CD4-positive, alpha-beta T cell treated with Interleukin-2 at 100 ng/mL for 4 hours (primary cell): Measurements from ENCODE around the gene RGS7.
"Not testable (repeated sequence)": the region's sequence is repeated elsewhere in the genome, so short reads cannot be mapped to it uniquely, and the experiment has no call there.

Source experiments
- DNase-seq: peaks from one replicate; pipeline ENCODE4 v3.0.0-alpha.2; 2020; ENCODE audit warnings: low spot score

Gene RGS7

DNA sequence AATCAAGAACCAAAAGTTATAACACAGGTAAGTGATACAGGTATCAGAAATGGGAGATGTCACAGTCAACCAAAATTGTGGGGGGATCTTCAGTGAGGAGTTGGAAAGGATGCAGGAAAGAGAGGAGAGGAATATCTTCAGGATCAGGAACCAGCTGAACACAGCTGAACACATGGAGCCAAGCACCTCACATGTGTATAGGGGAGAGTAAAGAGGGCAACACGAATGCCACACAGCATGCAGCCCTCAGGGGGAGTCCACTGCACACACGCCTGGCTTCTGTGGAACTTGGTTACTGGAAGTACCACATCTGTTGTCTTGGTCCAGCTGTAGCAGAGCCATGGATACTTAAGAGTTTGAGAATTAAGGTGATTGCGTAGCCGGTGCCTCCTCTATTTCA, 218.8 kb downstream of the RGS7 start:
- no peak for DNase-seq

DNA sequence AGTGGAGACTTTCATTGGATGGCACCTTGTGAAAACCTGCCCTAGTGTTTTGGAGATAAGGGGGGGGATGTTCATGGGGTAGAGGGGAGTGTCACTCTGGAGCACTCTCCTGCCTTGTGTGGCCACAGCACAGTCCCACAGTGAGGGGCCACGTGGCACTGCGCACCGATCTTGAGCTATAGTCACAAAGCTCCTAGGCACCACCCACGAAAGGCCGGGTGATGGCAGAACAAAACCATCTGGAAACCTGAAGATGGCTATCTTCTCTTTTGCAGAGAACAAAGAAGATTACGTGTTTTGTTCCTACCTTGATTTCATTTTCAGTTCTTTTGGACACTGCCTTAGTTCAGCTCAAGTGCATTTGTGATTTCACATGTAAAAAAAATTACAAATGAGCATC, 220.6 kb downstream of the RGS7 start:
- DNase-seq, result no peak

DNA sequence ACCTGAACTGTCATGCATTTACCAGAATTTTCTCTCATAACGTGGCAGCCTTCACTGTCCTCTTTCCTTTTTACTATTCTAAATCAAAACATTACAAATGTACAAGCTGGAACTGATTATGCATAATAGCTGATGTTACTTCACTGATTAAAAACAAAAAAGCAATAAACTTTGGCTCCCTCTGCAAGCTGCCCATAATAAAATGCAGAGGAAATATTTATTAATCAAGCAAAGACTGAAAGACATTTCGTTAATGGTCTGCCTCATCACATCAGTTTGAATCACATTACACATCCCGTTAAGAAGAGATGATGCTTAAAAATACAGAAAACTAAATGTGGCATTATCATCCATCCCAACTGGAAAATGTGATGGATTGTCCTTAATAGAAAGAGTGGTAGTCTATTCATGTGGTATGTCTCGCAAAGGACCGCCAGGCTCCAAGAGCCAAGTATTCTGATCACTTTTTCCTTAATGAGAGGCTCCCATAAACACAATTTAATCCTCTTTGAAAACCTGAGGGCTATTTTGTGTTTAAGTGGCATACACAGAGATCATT, 225.3 kb downstream of the RGS7 start:
- no peak for DNase-seq

DNA sequence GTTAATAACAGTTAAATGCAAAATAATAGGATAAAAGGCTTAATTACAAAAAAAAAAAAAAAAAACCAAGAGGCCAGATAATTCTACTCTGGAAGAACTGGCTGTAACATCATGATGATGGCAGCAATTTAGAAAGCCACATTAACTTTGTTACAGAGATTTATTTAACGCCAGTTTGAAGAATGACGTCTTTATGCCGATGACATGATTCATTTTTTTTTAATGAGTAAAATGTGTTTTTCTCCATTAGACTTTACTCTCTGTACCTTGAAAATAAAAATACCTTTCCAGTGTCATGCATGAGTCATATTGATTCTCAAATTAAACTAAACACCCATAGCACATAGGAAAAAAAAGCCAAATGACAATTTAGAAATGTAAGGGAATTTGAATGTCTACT, 226.1 kb downstream of the RGS7 start:
- no peak for DNase-seq

DNA sequence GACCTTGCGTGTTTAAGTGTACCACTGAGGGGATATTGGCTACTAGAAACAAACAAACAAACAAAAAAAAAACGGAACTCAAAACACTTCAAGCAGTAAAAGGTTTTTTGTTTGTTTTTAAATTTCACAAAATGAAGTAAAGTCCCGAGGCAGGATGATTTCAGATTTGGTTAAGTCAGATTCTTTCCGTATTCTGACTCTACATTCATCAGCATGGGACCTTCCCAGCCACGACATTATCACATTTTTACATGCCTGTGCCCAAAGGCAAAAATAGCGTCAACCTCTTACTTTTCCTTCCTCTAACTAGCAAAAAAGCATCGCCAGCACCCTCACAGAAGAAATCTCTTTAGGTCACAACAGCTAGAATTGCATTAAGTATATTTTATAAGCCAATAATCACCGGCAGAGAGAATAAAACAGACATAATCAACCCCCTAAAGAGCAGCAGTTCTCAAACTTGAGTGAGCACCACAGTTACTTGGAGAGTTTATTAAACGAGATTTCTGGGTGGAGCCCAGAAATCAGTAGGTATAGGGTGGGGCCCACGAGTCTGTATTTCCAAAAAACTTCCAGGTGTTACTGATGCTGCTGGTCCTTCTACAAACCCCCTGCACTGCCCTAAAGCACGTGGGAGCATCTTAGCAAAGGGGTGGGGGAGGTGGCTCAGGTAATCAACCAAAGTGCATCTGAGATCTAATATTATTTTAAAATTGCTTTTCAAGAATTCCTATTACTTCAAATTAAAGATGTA, 227.6 kb downstream of the RGS7 start:
- DNase-seq, result no peak

DNA sequence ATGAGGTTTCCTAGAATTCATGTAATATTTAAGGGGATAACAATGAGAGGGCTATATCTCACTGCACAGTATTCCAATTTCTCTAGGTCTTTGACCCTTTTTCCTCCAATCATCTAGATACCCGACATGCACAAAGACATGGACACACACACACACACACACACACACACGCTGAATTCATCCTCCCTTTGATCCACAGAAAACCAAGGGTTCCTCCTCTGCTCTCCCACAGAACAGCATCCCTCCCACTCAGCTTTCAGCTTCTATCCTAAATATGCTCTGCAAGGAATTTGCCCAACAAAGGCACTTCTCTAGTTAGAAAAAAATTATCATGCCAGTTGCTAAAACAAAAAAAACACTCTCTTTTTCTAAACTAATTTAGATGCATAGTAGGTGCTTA, 231.7 kb downstream of the RGS7 start:
- DNase-seq, result no peak

DNA sequence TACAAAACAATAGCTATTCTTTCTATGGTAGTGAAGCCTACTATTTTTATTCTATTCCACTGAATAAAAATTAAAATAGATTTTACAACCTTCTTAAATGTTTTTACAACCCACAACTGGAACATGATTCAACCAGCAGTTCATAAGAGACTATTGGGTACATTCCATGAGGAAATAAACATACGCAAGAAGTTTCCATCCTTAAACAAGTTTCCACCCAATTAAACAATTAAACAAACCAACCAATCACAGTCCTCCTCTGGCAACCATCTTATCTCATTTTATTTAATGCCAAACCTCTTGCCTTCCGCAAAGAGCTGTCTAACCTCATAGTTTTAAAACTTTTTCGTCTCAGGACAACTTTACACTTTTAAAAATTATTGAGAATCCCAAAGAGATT, 239.0 kb downstream of the RGS7 start:
- DNase-seq, result no peak

DNA sequence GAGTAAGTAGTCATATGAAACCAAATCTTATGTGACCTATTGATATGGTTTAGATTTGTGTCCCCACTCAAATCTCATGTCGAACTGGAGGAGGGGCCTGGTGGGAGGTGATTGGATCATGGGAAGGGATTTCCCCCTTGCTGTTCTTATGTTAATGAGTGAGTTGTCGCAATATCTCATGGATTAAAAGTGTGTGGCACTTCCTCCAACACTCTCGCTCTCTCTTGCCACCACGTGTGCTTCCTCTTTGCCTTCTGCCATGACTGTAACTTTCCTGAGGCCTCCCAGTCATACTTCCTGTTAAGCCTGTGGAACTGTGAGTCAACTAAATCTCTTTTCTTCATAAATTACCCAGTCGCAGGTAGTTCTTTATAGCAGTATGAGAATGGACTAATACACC, 241.2 kb downstream of the RGS7 start:
- no peak for DNase-seq

DNA sequence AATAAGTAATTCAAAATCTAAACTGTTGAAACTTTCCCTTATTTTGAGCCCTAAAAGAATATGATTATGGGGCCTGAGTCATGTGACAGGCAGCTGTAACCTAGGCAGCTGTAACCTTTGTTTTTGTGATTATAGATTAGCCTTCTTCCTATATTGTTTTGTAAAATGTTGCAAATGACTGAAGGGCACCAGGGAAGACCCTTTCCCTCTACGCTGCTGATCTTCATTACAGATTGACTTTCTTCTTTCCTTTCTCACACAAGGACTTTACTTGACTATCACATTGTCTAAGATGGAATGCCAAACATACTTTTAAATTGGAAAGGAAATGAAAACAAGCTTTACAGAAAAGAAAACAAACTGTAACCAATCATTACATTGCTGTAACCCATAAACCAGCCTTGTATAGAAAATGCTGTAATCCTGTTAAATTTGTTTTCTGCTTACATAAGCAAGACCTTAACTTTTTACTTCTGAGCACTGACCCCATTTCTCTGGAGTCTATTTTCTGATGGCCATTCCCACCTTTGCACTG, 242.2 kb downstream of the RGS7 start:
- DNase-seq, result no peak

DNA sequence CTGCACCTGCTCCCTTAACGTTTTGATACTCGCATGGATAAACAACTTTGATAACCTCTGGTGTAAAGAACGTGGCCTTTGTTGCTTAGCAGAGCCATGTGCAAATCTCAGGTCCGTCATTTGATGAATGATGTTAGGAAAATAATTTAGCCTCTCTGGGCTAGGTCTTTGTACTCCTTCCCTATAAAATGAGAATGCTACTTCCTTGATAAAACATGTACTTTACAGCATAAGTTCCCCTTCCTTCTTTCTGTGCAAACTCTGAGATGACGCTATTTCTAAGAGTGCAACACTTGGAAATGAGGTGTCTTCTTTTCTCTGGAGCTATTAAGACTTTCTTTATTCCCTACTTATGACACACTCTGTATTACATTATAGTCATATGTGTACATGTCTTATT, 243.4 kb downstream of the RGS7 start:
- no peak for DNase-seq

DNA sequence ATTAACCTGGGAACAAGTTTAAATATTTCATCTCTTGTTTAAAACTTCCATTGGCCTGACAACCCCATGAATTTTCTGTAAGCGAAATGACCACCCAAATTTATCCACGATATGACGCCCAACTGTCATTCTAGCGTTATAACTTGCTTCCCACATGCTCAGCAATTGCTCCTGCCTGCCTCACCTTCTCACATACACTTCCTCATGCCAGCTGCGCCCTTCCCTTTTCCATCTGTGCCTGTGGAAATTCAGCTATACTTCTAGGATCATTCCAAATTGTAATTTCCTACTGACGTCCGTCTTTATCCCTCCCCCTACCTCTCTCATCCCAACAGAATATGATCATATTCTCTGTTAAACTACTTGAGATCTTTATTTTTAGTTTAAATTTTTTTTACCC, 248.0 kb downstream of the RGS7 start:
- DNase-seq, result no peak

DNA sequence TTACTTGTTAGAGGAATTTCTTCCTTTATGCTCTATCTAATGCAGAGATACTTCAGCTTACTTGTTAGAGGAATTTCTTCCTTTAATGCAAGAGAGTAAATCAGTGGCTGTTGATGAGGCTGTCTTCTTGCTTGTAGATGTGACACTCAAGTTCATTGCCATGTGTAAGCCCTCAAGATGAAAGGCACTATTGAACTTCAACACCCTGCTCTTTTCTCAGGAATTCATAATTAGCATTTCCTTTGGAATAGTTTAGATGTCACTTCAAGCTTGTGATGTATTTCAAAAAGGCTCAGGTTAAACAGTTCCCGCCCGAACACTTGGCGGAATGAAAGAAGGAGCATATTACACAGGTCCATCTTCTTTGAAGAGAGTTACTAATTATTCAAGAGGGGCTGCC, 251.9 kb downstream of the RGS7 start:
- no peak for DNase-seq

DNA sequence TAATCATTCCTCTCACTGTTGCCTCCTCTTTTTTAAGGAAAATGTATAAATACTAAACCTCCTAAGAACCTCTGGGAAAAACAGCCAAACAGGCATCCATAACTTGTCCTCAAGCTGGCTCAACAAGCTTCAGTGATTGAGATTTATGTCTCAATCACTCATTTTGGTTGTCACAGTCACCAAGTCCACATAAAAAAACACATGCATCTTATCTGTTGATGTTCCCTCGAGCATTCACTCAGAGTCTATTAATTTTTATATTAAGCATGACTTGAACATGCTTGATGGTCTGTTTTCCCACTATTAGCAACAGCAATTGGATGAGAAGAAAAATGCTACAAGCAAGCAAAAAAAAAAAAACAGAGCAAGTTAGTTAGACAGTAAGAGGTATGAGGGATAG, 254.3 kb downstream of the RGS7 start:
- no peak for DNase-seq

DNA sequence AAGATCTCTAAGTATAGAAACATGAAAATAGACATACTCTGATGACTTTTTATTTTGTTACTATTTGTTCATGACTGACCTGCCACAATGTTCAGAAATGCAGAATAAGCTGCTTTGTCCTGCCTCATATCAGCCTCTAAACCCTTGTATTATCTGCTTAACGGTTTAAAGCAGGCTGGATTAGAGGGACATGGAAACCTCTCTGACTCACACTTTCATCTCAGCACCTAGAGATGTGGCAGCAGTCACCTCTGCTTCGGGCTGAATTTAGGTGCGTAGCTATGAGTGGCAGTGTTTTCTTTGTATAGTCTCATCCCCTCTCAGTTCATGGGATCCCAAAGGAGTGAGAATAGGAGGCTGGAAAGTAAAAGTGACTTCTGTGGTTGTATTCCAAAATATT, 255.4 kb downstream of the RGS7 start:
- no peak for DNase-seq

DNA sequence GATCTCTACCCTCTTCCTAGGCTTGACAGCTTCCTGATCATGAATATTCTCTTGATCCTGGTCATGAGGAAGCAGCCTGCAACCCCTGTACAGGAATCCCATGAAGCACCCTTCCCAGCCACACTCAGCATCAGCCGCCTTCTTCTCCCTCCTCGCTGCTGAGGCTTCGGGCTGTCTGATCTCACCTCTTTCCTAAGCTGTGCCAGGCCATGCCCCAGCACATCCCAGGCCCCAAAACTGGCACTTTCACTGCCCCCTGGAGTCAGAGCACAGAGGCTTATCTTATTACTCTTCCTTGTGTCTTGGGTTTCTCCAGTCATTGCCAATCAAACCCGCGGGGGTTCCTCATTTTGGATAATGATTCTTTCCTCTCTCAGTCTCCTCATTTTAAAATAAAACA, 259.5 kb downstream of the RGS7 start:
- DNase-seq, result no peak

DNA sequence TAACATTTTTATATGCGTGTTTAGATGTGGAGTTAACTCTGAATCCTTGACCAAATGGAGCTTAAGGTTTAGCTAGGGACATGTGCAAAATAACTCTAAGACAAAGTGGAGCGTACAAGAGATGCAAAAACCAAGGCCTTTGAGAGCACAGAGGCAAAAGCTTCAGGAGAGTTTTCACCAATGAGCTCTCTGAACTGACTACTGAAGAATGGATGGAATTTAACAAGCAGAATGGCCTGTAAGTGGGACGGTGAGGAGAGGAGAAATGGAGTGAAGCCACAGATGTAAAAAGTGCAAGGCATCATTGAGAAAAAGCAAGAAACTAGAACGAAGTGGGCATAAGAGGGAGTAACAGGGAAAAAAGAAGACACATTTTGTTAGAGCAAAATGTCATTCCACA, 260.0 kb downstream of the RGS7 start:
- no peak for DNase-seq

DNA sequence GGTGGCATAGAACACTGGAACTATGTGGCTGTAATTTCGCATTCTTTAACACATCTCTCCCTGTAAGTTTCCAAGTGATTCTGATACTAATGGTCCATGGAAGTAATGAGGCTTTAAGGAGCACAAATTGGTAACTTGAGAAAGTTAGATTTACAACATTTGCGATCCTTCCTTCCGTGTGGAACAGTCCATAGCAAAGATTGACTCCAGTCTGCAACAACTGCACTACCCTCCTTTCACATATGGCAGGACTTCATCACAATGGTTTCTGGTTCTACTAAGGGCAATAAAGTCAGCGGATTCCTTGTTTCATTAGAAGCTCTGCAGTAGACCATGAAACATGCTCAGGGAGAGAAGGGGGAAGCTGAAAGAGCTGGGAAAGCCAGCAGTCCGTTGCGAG, 261.2 kb downstream of the RGS7 start:
- no peak for DNase-seq

DNA sequence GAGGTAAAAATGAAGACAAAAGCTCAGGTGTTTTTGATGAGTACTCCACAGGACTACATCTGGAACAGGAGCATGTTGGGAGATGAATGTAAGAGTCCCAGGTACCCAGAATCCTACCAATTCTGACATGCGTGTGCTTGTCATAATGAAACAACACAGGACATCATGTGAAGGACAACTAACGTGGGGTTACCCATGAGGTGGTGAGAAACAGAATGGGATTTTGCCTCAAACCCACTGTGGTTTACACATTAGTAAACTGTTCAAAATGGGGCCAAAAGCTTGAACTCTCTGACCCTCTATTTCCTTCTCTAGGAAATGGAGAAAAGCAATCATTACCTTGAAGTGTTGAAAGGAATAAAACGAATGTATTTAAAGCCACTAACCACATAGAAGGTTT, 266.2 kb downstream of the RGS7 start:
- DNase-seq, result no peak

DNA sequence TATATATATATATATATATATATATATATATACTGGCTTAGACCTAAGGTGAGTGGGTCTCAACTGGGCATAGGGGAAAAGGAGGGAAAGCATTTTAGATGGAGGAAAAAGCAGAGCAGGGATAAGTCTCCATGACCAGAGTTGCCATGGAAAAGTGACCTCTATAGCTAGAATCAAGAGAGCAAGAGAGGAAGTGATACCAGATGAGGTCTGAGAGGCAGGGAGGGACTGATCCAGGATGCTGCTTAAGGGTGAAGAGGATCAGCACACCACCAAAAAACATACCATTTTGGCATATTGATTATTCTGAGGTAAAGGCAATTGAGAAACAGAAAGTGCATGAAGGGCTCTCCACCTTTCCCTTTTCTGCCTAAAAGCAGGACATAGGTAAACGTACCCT, 267.9 kb downstream of the RGS7 start:
- DNase-seq, result not testable (repeated sequence)

DNA sequence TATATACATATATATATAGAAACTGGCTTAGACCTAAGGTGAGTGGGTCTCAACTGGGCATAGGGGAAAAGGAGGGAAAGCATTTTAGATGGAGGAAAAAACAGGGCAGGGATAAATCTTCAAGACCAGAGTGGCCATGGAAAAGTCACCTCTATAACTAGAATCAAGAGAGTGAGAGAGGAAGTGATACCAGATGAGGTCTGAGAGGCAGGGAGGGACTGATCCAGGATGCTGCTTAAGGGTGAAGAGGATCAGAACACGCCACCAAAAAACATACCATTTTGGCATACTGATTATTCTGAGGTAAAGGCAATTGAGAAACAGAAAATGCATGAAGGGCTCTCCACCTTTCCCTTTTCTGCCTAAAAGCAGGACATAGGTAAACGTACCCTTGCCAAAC, 268.9 kb downstream of the RGS7 start:
- not testable (repeated sequence) for DNase-seq

DNA sequence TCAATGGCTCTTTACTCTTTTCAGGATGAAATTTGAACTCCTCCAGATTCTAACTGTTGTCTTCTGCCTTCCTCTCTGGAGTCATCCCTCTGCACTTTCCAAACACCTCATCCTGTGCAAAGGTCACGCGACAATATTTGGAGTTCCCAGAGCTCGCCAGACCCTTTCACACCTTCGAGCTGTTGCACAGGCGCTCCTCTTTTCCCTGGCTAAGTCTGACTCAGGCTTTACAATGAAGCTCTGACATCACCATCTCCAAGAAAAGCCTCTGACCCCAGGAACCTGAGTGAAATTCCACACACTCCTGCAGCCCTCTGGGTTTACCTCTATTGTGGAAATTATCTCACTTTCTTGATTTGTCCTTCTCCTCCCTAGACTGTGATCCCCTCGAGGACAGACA, 270.3 kb downstream of the RGS7 start:
- no peak for DNase-seq

DNA sequence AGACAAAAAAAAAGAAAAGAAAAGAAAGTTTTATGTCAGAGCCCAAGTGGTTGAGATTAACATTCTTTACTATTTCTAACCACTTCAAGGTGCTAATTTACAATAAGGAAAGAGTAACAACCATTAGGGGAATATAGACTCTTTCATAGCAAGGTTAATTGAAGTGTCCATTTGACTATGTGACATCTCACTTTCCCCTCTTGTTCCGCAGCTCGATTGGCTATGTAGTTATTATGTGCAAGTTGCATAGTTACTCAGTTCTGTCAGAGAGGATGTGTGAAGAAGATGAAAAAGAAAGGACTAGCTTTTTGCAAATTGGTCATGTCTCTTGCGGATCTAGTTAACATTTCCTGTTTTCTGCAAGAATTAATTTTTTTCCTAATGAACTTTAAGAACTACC, 273.7 kb downstream of the RGS7 start:
- no peak for DNase-seq

DNA sequence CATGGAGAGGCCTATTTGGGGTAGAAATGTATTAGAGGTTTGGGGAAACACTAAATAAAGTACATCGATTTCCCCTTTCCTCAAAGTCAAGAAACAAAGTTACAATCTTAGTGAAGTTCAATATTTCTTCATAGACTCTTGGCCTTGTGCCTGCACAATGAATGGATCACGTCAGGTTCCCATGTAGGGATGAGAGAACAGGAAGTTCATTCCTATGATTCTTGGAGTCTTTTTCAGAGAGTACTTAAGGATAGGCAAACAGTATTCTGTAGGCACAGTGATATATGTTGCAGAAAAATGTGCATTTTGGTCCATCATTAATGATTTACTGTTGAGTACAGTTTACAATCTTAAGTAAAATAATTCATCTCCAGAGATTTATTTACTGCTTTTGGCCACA, 275.5 kb downstream of the RGS7 start:
- DNase-seq, result no peak

DNA sequence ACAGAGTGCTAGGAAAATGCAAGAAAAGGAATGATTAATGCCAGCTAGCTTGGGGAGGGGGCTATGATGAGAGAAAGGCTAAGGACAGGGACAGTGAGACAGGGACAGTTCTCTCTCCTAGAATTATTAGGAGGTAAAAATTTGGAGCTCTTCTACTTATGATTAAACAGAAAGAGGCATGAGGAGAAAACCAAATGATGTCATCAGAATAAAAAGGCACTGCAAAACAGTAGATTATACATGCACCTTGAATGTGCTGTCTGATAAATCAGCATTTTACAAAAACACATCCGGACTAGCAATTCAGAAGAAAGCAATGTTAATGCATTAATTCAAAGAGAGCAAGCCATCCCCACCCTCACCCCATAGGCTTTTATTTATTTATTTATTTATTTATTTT, 277.5 kb downstream of the RGS7 start:
- no peak for DNase-seq
